ENCODE data around the gene TIMM23. TPM values are rescaled to one million over a fixed set of nuclear protein-coding genes. Genes with fewer than 3 reads are reported as not detected.
"Not testable (repeated sequence)": the region's sequence is repeated elsewhere in the genome, so short reads cannot be mapped to it uniquely, and the experiment has no call there.

Gene TIMM23
- total RNA-seq, 2 experiments from 2014 or later: 61.3 to 61.9 TPM

DNA sequence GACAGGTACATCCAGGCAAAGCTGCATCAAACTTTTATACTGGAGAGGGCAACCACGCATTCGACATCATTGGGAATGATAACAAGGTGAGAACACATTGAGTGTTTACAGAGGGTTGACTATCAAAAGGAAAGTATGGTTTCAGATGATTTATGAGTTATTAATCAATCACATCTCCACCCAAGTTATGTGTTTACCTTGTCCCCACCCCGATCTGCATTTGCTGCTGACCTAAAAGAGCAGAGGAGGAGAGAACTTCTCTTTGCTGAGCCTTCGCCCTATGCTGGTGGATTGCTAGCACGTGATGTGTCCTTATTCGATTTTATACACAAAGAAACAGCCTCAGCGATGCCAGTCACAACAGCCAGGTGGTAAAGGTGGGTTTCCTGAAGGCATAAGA is 74.0 kb downstream of the TIMM23 start, which contains the start of gene MSMB:
Gene MSMB (minus strand): TSS at position 9 of the 400 bp plus-strand sequence. CDS start 32 bp downstream, outside the sequence.
- no peaks in the 10 kb centered on the region for H3K36me3 Mint-ChIP-seq (ENCODE audit: low read depth)
- DNase-seq: no peak

DNA sequence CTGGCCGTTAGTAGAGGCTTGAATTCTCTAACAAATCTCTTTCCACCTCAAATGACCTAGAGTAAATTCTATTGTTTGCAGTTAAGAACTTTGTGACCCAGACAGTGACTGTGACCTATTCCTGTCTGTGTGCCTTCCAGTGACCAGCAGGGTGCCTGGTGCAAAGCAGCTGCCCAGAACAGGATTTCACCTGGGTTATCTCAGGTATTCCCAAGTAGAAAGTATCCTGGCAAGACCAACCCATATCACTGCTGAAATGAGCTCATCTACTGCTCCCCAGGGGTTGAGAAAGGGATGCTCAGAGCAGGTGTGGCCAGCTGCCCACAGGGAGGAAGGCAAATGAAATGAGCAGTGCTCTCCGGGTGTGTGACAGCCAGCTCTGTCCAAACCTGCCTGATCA is 75.9 kb downstream of the TIMM23 start:
- Mint-ChIP-seq H3K27ac (no peak overlapping the region), H3K9me3 (ENCODE audit: insufficient read depth) (no peaks in the 10 kb centered on the region), H3K36me3 (ENCODE audit: low read depth) (no peaks in the 10 kb centered on the region), H3K4me3 (no peak overlapping the region), H3K27me3 (ENCODE audit: low read depth) (peaks cover 2% of the 10 kb centered on the region), H3K4me1 (ENCODE audit: low read depth) (no peaks in the 10 kb centered on the region)
- ChIA-PET POLR2A (no interaction called here), CTCF (no interaction called here)
- no peak for ATAC-seq
- no peak for DNase-seq

More for the DNA sequence above, 74.0 kb downstream of the TIMM23 start, which contains the start of gene MSMB:
- Mint-ChIP-seq H3K9me3 (ENCODE audit: insufficient read depth) (no peaks in the 10 kb centered on the region), H3K27ac (no peak within 1 kb of the TSS), H3K27me3 (ENCODE audit: low read depth) (peaks cover 9% of the 10 kb centered on the region), H3K4me1 (ENCODE audit: low read depth) (no peaks in the 10 kb centered on the region), H3K4me3 (no peak within 1 kb of the TSS)
- ChIA-PET POLR2A (no interaction called here), CTCF (no interaction called here)
- ATAC-seq: no peak

DNA sequence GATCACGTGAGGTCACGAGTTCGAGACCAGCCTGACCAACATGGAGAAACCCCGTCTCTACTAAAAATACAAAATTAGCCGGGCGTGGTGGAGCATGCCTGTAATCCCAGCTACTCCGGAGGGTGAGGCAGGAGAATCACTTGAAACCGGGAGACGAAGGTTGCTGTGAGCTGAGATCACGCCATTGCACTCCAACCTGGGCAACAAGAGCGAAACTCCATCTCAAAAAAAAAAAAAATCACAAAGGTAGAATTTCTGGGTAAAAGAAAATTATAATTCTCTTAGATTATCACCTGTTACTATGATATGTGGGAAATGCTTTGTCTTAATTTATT is 77.2 kb downstream of the TIMM23 start:
- POLR2A ChIA-PET, ATAC-seq: not testable (repeated sequence)

DNA sequence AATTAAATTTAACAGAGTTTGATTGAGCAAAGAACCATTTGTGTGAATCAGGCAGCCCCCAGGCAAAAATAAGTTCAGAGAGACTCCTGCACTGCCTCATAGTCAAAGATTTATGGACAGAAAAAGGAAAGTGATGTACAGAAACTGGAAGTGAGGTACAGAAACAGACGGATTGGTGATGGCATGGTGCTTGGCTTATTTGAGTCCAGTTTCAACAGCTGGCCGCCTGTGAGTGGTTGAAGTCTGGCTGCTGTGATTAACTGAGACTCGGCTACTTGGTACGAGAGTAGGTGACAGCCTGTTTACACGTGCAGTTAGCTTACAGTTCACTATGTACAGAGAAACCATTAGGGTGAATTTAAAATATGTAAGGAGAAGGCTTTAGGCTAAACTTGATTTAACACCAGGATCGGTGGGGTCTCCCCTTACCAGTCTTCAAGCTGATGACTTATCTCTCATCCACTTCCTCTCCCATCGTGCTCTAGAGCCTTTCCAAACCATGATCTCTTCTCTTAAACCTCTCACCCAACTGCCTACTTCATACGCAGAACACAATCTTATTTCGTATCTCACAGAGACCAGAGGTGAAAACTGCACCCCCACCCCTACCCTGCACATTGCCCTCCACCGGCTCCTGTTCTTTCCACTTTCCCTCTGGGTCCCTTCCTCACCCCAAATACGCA is 78.8 kb downstream of the TIMM23 start:
- H3K36me3 Mint-ChIP-seq (ENCODE audit: low read depth): no peaks in the 10 kb centered on the region
- H3K27me3 Mint-ChIP-seq (ENCODE audit: low read depth): no peaks in the 10 kb centered on the region
- ChIA-PET CTCF (no interaction called here), POLR2A (no interaction called here)
- DNase-seq: no peak
- no peaks in the 10 kb centered on the region for H3K9me3 Mint-ChIP-seq (ENCODE audit: insufficient read depth)
- H3K4me1 Mint-ChIP-seq (ENCODE audit: low read depth): no peaks in the 10 kb centered on the region
- no peak overlapping the region for H3K27ac Mint-ChIP-seq
- no peak overlapping the region for H3K4me3 Mint-ChIP-seq
- ATAC-seq: no peak

More for the DNA sequence above, 77.2 kb downstream of the TIMM23 start:
- CTCF ChIA-PET; H3K4me3 Mint-ChIP-seq; H3K9me3 Mint-ChIP-seq (ENCODE audit: insufficient read depth); H3K27me3 Mint-ChIP-seq (ENCODE audit: low read depth); DNase-seq; H3K36me3 Mint-ChIP-seq (ENCODE audit: low read depth); H3K27ac Mint-ChIP-seq; H3K4me1 Mint-ChIP-seq (ENCODE audit: low read depth): not testable (repeated sequence)

DNA sequence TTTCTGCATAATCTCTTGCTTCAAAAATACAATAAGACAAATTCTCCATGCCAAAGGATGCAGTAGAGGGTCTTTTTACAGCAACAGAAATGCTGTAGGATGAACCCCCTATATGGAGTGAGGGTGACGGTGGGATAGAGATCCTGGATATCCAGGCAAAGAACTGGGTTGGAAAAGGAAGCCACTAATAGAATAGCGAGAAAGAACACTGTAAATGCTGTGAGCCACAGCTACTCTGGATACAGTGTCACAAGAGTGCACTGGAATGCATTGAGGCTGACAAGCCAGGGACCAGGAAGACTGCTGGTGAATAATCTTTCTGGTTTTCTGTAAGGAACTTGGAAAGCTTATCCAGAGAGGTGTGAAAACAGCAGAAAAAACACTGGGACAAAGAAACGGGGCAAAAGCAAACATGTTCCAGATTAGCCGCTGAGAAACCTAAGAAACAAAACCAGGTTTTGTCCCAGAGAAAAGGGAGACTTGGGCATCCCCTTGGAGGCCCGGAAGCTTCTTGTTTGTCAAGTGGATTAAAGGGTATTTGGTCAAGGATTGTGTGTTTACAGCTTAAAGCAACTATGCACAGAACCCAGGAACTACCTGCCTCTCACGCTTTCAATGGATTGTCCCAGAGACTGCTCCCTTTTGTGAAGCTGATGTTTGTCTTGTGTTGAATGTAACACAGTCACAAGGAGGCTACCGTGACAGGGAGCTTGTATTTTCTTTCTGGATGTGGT is 79.9 kb downstream of the TIMM23 start:
- no peaks in the 10 kb centered on the region for H3K4me1 Mint-ChIP-seq (ENCODE audit: low read depth)
- ChIA-PET POLR2A (no interaction called here), CTCF (interaction anchor here (1.1 kb wide), 1 partner anchor 16 kb away, joined by 4 read pairs; no protein-coding TSS in a partner anchor)
- no peak overlapping the region for H3K27ac Mint-ChIP-seq
- H3K27me3 Mint-ChIP-seq (ENCODE audit: low read depth): no peaks in the 10 kb centered on the region
- H3K4me3 Mint-ChIP-seq: no peak overlapping the region
- H3K9me3 Mint-ChIP-seq (ENCODE audit: insufficient read depth): peaks cover 5% of the 10 kb centered on the region
- H3K36me3 Mint-ChIP-seq (ENCODE audit: low read depth): no peaks in the 10 kb centered on the region
- DNase-seq: no peak
- no peak for ATAC-seq

DNA sequence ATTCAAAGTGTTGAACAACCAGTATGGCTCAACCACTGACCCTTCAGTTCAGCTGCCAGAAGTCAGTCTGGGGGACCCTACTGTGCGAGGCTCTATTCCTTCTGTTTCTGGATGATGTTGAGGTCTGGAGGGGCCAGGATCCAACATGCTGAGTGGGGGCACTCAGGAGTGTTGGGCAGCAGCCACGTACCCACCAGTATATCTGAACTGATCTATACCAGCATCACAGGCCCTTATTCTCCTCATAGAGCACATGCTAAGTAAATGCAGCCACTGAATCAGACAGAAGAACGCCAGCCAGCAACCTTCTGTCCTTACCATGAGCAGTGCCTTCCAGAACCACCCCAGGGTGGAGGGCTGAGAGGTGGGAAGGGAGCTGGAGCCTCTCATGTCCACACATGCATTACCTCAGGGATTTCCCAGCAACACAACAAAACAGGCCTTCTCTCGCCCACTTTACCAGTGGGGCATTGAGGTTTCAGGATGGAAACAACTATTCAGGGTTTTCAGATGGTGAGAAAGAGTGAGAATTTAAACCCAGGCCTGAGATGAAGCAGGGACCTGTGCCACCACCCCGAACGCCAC is 80.6 kb downstream of the TIMM23 start:
- no peaks in the 10 kb centered on the region for H3K27me3 Mint-ChIP-seq (ENCODE audit: low read depth)
- no peaks in the 10 kb centered on the region for H3K4me1 Mint-ChIP-seq (ENCODE audit: low read depth)
- ChIA-PET POLR2A (no interaction called here), CTCF (interaction anchor here (1.1 kb wide), 1 partner anchor 17 kb away, joined by 4 read pairs; no protein-coding TSS in a partner anchor)
- no peaks in the 10 kb centered on the region for H3K36me3 Mint-ChIP-seq (ENCODE audit: low read depth)
- no peak for ATAC-seq
- no peak overlapping the region for H3K4me3 Mint-ChIP-seq
- H3K27ac Mint-ChIP-seq: no peak overlapping the region
- DNase-seq: no peak
- H3K9me3 Mint-ChIP-seq (ENCODE audit: insufficient read depth): peaks cover 9% of the 10 kb centered on the region

Other genes with a start within 250 kb of the TIMM23 start
- gene WASHC2C, start 245.2 kb upstream of the TIMM23 start, total RNA-seq: 10 to 100 TPM; 39.4 to 42.9 TPM
- gene AGAP4, start 125.0 kb upstream of the TIMM23 start, total RNA-seq: 10 to 100 TPM; 20.6 to 22.6 TPM
- 100 to 1,000 TPM; 119 to 120 TPM for gene NCOA4, start 58.1 kb downstream of the TIMM23 start, total RNA-seq
- not detected for gene MSMB, start 73.8 kb downstream of the TIMM23 start, total RNA-seq

All from activated CD8-positive, alpha-beta T cell treated with anti-CD3 and anti-CD28 coated beads, Interleukin-2, amount 10 ng/mL, durations not matched to agents 7 days and 5 days (primary cell).